NOMO-1 (cell line): ENCODE measurements around the gene BBC3.

Source experiments
- DNase-seq, 2 experiments: peaks; one replicate each; lab custom pipeline; 2025; ENCODE audit not compliant: unreplicated experiment in 2 of 2; lab: John Stamatoyannopoulos, UW

Gene BBC3

GRCh38 chr19:47232422-47233211 lies 1.6 kb upstream of the BBC3 start:
- no peak for DNase-seq

DNA sequence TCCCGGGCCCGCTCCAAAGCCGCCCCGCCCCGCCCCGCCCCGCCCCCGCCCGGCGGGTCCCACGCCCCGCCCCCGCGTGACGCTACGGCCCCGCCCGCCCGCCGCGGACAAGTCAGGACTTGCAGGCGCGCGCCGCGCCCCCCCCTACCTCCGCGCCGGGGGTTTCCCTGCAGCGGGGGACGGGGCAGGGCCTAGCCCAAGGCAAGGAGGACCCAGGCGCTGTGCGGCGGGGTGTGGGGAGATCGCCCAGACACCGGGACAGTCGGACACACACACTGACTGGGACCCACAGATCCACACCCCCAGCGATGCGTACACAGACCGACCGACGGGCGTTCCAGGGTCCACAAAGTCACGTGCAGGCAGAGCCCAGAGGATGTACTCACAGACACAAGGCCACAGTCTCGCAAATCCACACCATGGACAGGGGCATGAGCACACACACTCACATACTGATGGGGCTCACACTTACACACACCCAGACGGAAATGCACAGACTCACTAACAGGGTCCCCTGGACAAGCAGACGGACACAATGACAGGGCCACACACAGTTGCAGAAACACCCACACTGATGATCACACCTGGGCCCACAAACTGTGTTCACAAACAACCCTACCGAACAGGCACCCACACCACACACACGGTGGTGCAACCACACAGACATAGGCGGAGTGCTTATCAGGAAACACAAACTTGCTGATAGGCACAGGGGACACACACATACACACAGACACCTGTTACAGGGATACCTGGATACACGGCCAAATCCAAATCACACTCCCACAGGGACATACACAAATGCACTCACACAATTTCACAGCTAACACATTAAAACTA lies 436 bp upstream of the BBC3 start:
- DNase-seq = peak; percentile 64 to 85

DNA sequence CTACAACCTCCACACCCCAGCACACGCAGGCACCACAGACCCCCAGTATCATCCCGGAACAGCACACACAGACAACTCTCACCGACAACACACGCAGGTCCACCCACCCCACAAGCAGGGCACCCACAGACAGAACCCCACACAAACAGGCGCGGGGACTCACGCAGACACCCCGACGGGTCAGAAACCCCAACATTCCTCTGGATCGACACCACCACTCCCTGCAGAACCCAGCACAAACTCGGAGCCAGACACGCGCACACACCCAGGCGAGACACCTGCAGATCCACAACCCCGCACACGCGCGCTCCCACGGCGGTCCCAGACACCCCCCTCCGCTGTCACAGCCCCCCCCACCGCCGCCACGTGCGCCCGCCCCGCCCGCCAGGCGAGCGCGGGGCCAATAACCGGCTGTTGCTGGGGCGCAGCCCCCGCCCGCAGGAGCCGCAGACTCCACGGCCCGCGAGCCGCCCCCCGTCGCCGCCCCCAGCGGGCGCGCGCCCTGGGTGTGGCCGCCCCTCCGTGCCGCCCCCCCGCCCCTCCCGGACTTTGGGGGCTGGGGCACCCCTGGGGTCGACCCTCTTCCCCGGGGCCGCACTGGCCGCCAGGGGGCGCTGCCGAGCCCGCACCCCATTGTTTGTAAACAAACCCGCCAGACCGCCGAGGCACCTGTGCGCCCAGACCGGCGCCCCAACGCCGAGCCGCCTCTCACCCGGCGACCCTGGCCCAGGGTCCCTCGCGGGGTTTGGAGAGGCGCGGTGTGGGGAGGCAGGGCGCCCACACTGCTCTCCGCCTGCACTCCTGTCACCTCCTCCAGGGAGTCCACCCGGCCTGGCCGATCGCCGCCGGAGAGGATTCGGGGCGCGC lies 712 bp downstream of the BBC3 start:
- peak; percentile 28 to 39 for DNase-seq

- no peak for DNase-seq
Observed at GRCh38 chr19:47229676-47230053, 1.3 kb downstream of the BBC3 start.

DNA sequence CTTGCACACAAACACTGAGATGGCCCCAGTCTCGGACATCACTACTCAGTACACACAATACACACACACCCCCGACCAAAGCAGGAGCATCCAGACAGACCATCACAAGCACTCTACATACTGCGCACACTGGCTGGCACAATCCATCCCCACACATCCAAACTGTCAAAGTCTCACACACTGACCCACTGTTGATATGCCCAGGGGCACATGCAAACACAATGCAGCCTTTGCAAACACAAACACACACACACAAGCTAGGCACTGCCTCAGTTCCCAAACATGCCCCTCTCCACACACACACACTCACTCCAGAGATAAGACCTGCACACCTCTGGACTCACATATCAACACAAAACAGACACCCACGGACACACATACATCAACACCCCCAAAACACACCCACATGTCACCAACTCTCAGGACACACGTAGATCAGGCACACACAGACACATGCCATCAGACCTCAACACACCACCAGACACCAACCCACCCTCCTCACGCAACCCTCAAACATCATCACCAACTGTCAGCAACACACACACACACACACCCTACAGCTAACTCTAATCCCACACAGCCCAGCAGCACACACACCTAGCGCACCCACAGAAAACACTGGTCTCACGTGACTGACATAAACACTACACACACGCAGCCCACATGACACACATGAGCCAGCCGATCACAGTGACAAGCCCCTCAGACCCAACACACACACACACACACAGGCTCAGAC lies 1.9 kb downstream of the BBC3 start:
- DNase-seq = peak in 1 of 2 experiments; percentile 10

GRCh38 chr19:47228168-47228936 lies 2.6 kb downstream of the BBC3 start:
- DNase-seq = peak; percentile 41 to 72

DNA sequence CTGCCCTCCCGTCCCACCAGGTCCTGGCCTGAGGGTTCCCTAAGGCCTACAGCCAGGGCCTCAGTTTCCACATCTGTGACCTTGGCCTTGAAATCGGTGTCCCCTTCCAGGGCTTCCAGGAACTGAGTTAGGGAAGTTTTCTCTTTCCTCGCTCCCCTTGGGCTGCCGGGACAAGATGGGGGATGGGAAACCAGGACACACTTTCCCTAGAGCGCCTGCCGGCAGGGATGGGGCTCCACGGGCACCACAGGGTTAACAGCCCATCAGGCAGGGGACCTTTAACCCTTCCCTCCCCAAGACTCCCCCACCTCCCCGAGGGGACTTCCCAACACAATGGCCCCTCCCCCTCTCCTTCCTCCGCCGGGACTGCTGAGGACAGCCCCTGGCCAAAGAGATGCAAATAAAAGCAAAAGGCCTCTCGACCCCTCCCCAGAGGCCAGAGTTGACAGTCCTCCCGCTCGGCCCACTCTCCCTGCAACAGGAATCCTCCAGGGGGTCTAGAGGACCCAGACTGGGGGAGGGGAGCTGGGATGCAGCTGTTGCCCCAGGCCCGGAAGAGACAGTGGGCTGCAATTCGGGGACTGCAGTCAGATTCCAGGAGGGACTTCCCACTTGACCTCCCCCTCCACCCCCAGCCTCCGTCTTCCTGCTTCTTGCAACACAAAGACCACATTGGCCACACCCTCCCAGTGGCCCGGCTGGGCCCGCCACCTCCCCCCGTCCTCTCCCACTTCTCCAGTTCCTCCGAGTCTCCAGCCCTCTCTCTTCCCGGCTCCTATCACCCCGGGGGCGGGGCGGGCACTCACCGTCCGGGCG lies 3.4 kb downstream of the BBC3 start:
- DNase-seq = peak; percentile 75 to 82

- DNase-seq = peak; percentile 82 to 91
Observed at GRCh38 chr19:47226426-47227351, 4.3 kb downstream of the BBC3 start.

DNA sequence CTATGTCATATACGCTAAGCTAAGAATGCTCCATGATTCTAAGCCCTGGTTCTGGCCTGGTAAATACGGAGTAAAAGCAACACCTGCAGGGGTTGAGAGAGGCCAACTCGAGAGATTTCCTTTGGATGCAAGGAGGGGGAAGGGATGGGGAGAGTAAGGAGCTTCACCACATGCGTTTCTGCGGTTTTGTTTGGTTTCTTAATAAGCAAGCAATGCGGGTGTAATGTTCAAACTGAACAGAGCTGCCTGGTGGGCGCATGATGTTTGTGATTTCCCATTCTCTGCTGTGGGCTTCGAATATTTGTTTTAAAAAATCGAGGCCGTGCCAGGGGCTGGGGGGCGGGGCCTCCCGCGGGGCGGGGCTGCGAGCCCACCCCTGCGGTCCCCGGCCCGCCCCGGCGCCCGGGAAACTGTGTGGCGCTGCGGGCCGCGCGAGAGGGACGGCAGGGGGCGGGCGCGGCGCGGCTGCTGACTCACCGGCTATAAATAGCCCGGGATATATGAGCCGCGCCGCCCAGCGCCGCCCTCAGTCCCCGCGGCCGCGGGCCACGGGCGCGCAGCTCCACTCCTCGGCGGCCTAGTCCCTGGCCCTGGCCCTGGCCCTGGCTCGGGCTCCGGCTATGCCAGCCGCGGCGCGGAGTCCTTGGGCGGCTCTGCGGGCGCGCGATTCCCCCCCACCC lies 5.1 kb downstream of the BBC3 start:
- DNase-seq = peak; percentile 73 to 87

DNA sequence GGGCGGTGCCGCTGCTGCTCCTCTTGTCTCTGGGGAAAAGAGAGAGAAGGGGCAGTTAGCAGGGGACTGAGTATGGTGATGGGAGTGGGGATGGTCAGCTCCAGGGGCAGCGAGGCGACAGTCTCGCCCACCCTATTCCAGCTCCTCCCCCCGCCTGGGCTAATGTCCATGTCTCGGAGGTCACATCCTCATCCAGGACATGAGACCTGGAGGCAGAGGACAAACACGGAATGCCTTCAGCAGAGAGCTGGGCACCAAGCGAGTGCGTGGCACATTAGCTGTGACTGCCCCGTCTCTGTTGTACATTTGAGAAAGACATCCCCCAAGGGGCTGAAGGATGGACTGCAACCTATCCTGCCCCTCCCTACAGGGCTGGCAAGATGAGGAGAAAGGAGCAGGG lies 9.1 kb downstream of the BBC3 start:
- DNase-seq = no peak

- no peak for DNase-seq
Observed at GRCh38 chr19:47221080-47221841, 9.7 kb downstream of the BBC3 start.

GRCh38 chr19:47215581-47215980 lies 15.4 kb downstream of the BBC3 start:
- DNase-seq = no peak

DNA sequence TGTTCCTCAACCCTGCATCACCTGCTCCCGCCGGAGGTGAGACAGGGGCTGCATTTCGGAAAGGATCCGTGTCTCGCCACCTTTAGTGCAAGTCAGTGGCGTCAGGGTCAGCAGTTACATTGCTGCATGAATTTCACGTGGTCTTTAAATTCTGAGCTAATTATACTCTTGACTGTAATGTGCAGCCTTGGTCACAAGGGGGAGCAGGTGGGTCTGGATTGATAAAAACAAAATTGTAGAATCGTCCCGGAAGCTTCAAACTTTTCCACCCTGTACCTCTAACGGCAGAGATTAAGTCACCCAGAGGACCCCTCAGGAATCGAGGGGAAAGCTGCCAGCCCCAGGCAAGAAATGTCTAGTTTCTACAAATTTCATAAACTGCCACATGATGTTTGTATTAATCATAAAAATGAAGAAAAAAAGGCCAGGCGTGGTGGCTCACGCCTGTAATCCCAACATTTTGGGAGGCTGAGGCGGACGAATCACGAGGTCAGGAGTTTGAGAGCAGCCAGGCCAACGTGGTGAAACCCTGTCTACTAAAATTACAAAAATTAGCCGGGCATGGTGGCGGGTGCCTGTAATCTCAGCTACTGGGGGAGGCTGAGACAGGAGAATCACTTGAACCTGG lies 20.2 kb downstream of the BBC3 start:
- DNase-seq = peak; percentile 51 to 82

GRCh38 chr19:47210180-47210490 lies 20.9 kb downstream of the BBC3 start:
- DNase-seq = no peak

DNA sequence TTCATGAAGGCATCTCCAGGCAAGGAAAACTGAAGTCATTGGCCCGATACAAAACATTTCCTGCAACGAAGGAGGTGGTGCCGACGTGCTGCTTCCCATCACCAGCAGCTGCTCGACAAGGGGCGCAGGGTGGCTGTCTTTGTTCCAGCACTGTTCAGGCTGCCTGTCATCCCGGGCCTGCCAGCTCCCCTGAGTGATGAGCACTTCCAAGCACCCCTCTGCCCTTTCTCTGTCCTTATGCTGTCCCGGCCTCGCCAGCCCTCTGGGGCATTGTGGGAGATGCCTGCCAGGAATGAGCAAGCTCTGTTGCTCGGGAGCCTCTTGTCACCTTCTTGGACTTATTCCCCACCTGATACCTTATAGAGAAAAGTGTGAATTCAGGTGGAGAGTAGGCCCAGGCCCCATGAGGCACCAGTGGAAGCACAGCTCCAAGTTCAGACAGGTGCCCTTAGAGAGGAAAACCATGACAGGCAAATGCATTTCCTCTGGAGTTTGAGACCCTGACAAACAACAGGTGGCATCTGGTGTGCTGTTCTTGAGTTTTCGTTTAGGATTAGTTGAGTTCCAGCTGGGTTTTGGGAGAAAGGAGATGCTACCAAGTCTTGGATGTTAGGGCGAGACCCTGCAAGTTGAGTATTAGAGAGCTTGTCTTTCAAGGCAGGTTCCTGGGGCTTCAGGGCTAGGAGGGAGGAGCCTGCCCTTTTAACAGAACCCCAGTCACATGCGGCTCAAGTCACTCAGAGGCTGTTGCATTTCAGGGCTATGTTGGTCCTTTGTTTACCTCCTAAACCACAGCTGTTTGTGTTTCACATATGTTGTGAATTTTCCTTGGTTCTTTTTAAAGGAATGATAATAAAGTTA lies 21.4 kb downstream of the BBC3 start:
- no peak for DNase-seq
